GM19351 (cell line): ENCODE data around the gene LAIR2.

ENCODE experiments used
- ATAC-seq: cut with Tn5 transposase; IDR thresholded peaks from one replicate; pipeline ENCODE4 v1.9.1; 2021; ENCODE audit warnings: mild to moderate bottlenecking, moderate library complexity; ENCODE audit not compliant: unreplicated experiment

LAIR2 gene

GRCh38 chr19:54530866-54531265 lies 28.2 kb downstream of the LAIR2 start:
- no peak for ATAC-seq

GRCh38 chr19:54532528-54532927 lies 29.9 kb downstream of the LAIR2 start:
- ATAC-seq, result peak; percentile 51

GRCh38 chr19:54533476-54533875 lies 30.8 kb downstream of the LAIR2 start:
- ATAC-seq, result no peak

- ATAC-seq, result no peak
Measured at GRCh38 chr19:54534156-54534555, 31.5 kb downstream of the LAIR2 start.

GRCh38 chr19:54535601-54536000 lies 33.0 kb downstream of the LAIR2 start:
- ATAC-seq, result no peak

GRCh38 chr19:54536956-54537355 lies 34.3 kb downstream of the LAIR2 start:
- ATAC-seq, result no peak

GRCh38 chr19:54541712-54542111 lies 39.1 kb downstream of the LAIR2 start:
- no peak for ATAC-seq

GRCh38 chr19:54548806-54549205 lies 46.2 kb downstream of the LAIR2 start:
- no peak for ATAC-seq

- no peak for ATAC-seq
Measured at GRCh38 chr19:54549224-54549623, 46.6 kb downstream of the LAIR2 start.

GRCh38 chr19:54551293-54551692 lies 48.7 kb downstream of the LAIR2 start:
- ATAC-seq, result peak; percentile 51

GRCh38 chr19:54551950-54552912 lies 49.6 kb downstream of the LAIR2 start:
- no peak for ATAC-seq

GRCh38 chr19:54552913-54553310 lies 50.3 kb downstream of the LAIR2 start:
- no peak for ATAC-seq

GRCh38 chr19:54554006-54554405 lies 51.4 kb downstream of the LAIR2 start:
- no peak for ATAC-seq

GRCh38 chr19:54554896-54555295 lies 52.3 kb downstream of the LAIR2 start:
- no peak for ATAC-seq

- ATAC-seq, result no peak
Measured at GRCh38 chr19:54556194-54556593, 53.6 kb downstream of the LAIR2 start.

GRCh38 chr19:54558339-54558738 lies 55.7 kb downstream of the LAIR2 start:
- ATAC-seq, result no peak
